Endothelial cell of umbilical vein (primary cell): ENCODE measurements around the gene NOD1. TPM values are rescaled to one million over a fixed set of nuclear protein-coding genes. Genes with fewer than 3 reads are reported as not detected.

Source experiments
- BruUV-seq: library from RNA; stranded (reverse); fragments of 400-500 nt; replicated peaks from 2 replicates; lab custom pipeline; 2021; lab: Mats Ljungman, UMichigan
- CTCF ChIA-PET: fragments of 300-600, 350-600 bp; sonication (Branson Sonifier 250); formaldehyde crosslinking; loops from one replicate; lab custom pipeline; 2021; ENCODE audit warnings: antibody characterized with exemption, inconsistent platforms; lab: Charles Lee
- POLR2A ChIA-PET: fragments of 300-600, 350-600 bp; sonication (Branson Sonifier 250); formaldehyde crosslinking; loops from one replicate; lab custom pipeline; 2021; ENCODE audit warnings: antibody characterized with exemption, inconsistent platforms; lab: Charles Lee
- DNase-seq: peaks from one replicate; pipeline ENCODE4 v3.0.0-alpha.2; 2011; ENCODE audit warnings: low read depth, low spot score
- FAIRE-seq: peaks from 2 replicates; lab custom pipeline; 2011; peaks lifted over from hg19 to GRCh38; lab: Jason Lieb, UNC
- H2AFZ ChIP-seq: 2 replicates; pipeline ENCODE4 v1.6.0; 2012; ENCODE audit warnings: low read depth, low read length, control low read depth, inconsistent platforms
- H3K27ac ChIP-seq: 2 replicates; pipeline ENCODE4 v1.5.1; 2011; ENCODE audit warnings: low read depth, mild to moderate bottlenecking, control low read depth, low read length, moderate library complexity; ENCODE audit not compliant: insufficient read depth
- H3K27me3 ChIP-seq, 2 experiments: 2 replicates each; pipeline versions ENCODE4 v1.6.0 to v1.6.1; 2011; ENCODE audit warnings: low read length in 2 of 2, mixed read lengths in 1 of 2; ENCODE audit not compliant: control insufficient read depth in 2 of 2, insufficient read depth in 2 of 2
- H3K36me3 ChIP-seq, 2 experiments: 2 replicates in 1 of 2; 3 replicates in 1 of 2; pipeline ENCODE4 v1.5.1; 2011; ENCODE audit warnings: low read length in 2 of 2, mild to moderate bottlenecking in 1 of 2, moderate library complexity in 1 of 2; ENCODE audit not compliant: control insufficient read depth in 2 of 2, insufficient read depth in 2 of 2; ENCODE audit errors: extremely low read depth in 1 of 2
- H3K4me1 ChIP-seq: 3 replicates; pipeline ENCODE4 v1.5.1; 2011; ENCODE audit warnings: mild to moderate bottlenecking, low read length; ENCODE audit not compliant: control insufficient read depth, insufficient read depth; ENCODE audit errors: extremely low read depth
- H3K4me2 ChIP-seq: 2 replicates; pipeline ENCODE4 v1.6.1; 2011; ENCODE audit warnings: low read length, control low read depth, mixed read lengths; ENCODE audit not compliant: insufficient read depth
- H3K4me3 ChIP-seq, 3 experiments: fragments of 200-600 bp in 1 of 3; sonication (generic), shearing (Covaris generic) in 1 of 3; replicated peaks in 1 of 3; 2 replicates each; pipeline ENCODE4 v1.5.1; 2011 to 2016; ENCODE audit warnings: control low read depth in 3 of 3, low read length in 3 of 3, mild to moderate bottlenecking in 2 of 3, inconsistent platforms in 1 of 3, low read depth in 1 of 3, moderate library complexity in 1 of 3; ENCODE audit not compliant: insufficient read depth in 1 of 3
- H3K79me2 ChIP-seq: 2 replicates; pipeline ENCODE4 v1.6.0; 2012; ENCODE audit warnings: low read length, inconsistent platforms; ENCODE audit not compliant: control insufficient read depth, insufficient read depth
- H3K9ac ChIP-seq: replicated peaks from 2 replicates; pipeline ENCODE3; 2011; ENCODE audit warnings: low read length, control low read depth; ENCODE audit not compliant: insufficient read depth; ENCODE audit errors: extremely low read depth
- H3K9me1 ChIP-seq: replicated peaks from 3 replicates; pipeline ENCODE4 v1.6.0; 2011; ENCODE audit warnings: mild to moderate bottlenecking, low read length; ENCODE audit not compliant: control insufficient read depth, insufficient read depth; ENCODE audit errors: extremely low read depth
- H3K9me3 ChIP-seq: replicated peaks from 2 replicates; pipeline ENCODE4 v1.5.1; 2012; ENCODE audit warnings: low read length, inconsistent platforms; ENCODE audit not compliant: control insufficient read depth, insufficient read depth
- H4K20me1 ChIP-seq: replicated peaks from 2 replicates; pipeline ENCODE3; 2011; ENCODE audit warnings: mild to moderate bottlenecking, low read length; ENCODE audit not compliant: control insufficient read depth, insufficient read depth; ENCODE audit errors: extremely low read depth
- FOS ChIP-seq: IDR thresholded peaks from 2 replicates; pipeline ENCODE4 v1.6.1; 2011; ENCODE audit warnings: mild to moderate bottlenecking, low read length, moderate library complexity, borderline replicate concordance; ENCODE audit not compliant: insufficient read depth
- GATA2 ChIP-seq: IDR thresholded peaks from 2 replicates; pipeline ENCODE4 v1.7.0; 2011; ENCODE audit warnings: low read depth, mild to moderate bottlenecking, moderate library complexity, mixed read lengths, low read length; ENCODE audit not compliant: insufficient read length, insufficient read depth
- JUN ChIP-seq: IDR thresholded peaks from 2 replicates; pipeline ENCODE4 v1.6.1; 2011; ENCODE audit warnings: borderline replicate concordance, low read depth; ENCODE audit not compliant: insufficient read length, insufficient read depth
- MYC ChIP-seq: IDR thresholded peaks from one replicate; pipeline ENCODE4 v1.6.1; 2011; ENCODE audit warnings: mild to moderate bottlenecking, low read depth, low read length
- POLR2A ChIP-seq: IDR thresholded peaks from 2 replicates; pipeline ENCODE4 v1.6.1; 2012; ENCODE audit warnings: low read depth, mild to moderate bottlenecking, control low read depth, low read length
- POLR2AphosphoS5 ChIP-seq: IDR thresholded peaks from 2 replicates; pipeline ENCODE4 v1.6.1; 2012; ENCODE audit warnings: low read depth, mild to moderate bottlenecking, control low read depth, low read length, moderate library complexity; ENCODE audit not compliant: insufficient read depth
- dilution Hi-C: fragments of 300-500 bp; cut with MboI; formaldehyde crosslinking; loops from one replicate; pipeline ENCODE4 v1.15.0; 2019; ENCODE audit warnings: low sequenced_read_pairs; ENCODE audit not compliant: extremely low pct_ligation_motif_present
- intact Hi-C: fragments of 100-400 bp; cut with micrococcal nuclease; formaldehyde crosslinking; loops from one replicate; pipeline ENCODE4 v1.10.0; 2022
- polyA plus RNA-seq, 4 experiments: library from polyadenylated mRNA; depleted of rRNA in 3 of 4; stranded (reverse) in 3 of 4; unstranded in 1 of 4; fragments of >200 nt; gene quantifications; 2 replicates each; pipeline versions ENCODE4 v1.2.1 to v1.2.3, GENCODE V29; 2011 to 2012; ENCODE audit warnings: missing spikeins in 1 of 4
- total RNA-seq: library from RNA; stranded (reverse); gene quantifications from 2 replicates; pipeline ENCODE4 v1.2.3, GENCODE V29; 2021
- TF ChIP-seq, protein P1 (sequence below), 2 donors: IDR thresholded peaks; 1 replicate in 1 of 2; 2 replicates in 1 of 2; pipeline ENCODE4 v1.5.1; 2011; ENCODE audit warnings: low read length in 2 of 2, mild to moderate bottlenecking in 2 of 2, moderate library complexity in 2 of 2, control low read depth in 1 of 2, inconsistent platforms in 1 of 2, low read depth in 1 of 2; ENCODE audit not compliant: insufficient read depth in 1 of 2; ENCODE audit errors: extremely low read depth in 1 of 2

The NOD1 gene
- total and polyA plus RNA-seq, 2 donors (not counting 3 experiments of a cell fraction or from before 2014, with no cell fraction given): 22.1 to 39.2 TPM

DNA sequence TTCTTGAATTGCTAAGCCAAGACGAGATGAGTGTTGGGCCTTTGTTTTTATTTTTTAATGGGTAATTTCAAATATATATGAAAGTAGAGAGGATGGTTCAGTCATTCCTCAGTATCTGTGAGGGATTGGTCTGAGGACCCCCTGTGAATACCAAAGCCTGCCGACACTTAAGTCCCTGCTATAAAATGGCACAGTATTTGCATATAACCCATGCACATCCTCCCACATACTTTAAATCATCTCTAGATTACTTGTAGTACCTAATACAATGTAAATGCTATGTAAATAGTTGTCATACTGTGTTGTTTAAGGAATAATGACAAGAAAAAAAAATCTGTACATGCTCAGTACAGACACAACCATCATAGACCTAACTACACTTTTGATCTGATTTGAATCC, 73.4 kb downstream of the NOD1 start:
- H3K27ac ChIP-seq: no peak overlapping the region
- no peaks in the 10 kb centered on the region for H3K36me3 ChIP-seq
- TF ChIP-seq FOS: no peak
- TF ChIP-seq POLR2A: no peak
- TF ChIP-seq GATA2: no peak
- no peak for TF ChIP-seq JUN
- TF ChIP-seq MYC: no peak
- no peak for TF ChIP-seq POLR2AphosphoS5
- TF ChIP-seq, protein P1, sequence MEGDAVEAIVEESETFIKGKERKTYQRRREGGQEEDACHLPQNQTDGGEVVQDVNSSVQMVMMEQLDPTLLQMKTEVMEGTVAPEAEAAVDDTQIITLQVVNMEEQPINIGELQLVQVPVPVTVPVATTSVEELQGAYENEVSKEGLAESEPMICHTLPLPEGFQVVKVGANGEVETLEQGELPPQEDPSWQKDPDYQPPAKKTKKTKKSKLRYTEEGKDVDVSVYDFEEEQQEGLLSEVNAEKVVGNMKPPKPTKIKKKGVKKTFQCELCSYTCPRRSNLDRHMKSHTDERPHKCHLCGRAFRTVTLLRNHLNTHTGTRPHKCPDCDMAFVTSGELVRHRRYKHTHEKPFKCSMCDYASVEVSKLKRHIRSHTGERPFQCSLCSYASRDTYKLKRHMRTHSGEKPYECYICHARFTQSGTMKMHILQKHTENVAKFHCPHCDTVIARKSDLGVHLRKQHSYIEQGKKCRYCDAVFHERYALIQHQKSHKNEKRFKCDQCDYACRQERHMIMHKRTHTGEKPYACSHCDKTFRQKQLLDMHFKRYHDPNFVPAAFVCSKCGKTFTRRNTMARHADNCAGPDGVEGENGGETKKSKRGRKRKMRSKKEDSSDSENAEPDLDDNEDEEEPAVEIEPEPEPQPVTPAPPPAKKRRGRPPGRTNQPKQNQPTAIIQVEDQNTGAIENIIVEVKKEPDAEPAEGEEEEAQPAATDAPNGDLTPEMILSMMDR (IDR thresholded peaks at IDR 0.05; ENCODE audit: extremely low read depth in 1 of 2, insufficient read depth in 1 of 2, low read depth in 1 of 2, low read length in 2 of 2): no peak
- H3K9me1 ChIP-seq: no peaks in the 10 kb centered on the region
- H2AFZ ChIP-seq: no peak overlapping the region
- ChIA-PET POLR2A (no interaction called here), CTCF (interaction anchor here (1.1 kb wide), 1 partner anchor 129 kb away, joined by 4 read pairs; no protein-coding TSS in a partner anchor)
- H3K27me3 ChIP-seq: no peaks in the 10 kb centered on the region
- H3K4me2 ChIP-seq: no peak overlapping the region
- no peak for DNase-seq
- H3K4me3 ChIP-seq: no peak overlapping the region
- FAIRE-seq: no peak
- H3K9ac ChIP-seq: no peak overlapping the region
- no peaks in the 10 kb centered on the region for H3K9me3 ChIP-seq
- dilution Hi-C loops: no loop called here
- no TSS peak for BruUV-seq
- H4K20me1 ChIP-seq: no peaks in the 10 kb centered on the region
- H3K4me1 ChIP-seq: no peaks in the 10 kb centered on the region
- H3K79me2 ChIP-seq: no peaks in the 10 kb centered on the region
- intact Hi-C loops: no loop called here
